GM10266 (cell line): ENCODE data around the gene DTL.
"Not testable (repeated sequence)": the region's sequence is repeated elsewhere in the genome, so short reads cannot be mapped to it uniquely, and the experiment has no call there.

Experiments used
- DNase-seq: peaks from one replicate; pipeline ENCODE4 v3.0.0; 2012; ENCODE audit errors: extremely low spot score
- TF ChIP-seq, protein P1 (sequence below): IDR thresholded peaks from 2 replicates; pipeline ENCODE4 v1.5.1; 2012; ENCODE audit warnings: mild to moderate bottlenecking, low read depth; ENCODE audit not compliant: control insufficient read depth, insufficient read depth; ENCODE audit errors: missing control alignments

DTL gene, protein sequence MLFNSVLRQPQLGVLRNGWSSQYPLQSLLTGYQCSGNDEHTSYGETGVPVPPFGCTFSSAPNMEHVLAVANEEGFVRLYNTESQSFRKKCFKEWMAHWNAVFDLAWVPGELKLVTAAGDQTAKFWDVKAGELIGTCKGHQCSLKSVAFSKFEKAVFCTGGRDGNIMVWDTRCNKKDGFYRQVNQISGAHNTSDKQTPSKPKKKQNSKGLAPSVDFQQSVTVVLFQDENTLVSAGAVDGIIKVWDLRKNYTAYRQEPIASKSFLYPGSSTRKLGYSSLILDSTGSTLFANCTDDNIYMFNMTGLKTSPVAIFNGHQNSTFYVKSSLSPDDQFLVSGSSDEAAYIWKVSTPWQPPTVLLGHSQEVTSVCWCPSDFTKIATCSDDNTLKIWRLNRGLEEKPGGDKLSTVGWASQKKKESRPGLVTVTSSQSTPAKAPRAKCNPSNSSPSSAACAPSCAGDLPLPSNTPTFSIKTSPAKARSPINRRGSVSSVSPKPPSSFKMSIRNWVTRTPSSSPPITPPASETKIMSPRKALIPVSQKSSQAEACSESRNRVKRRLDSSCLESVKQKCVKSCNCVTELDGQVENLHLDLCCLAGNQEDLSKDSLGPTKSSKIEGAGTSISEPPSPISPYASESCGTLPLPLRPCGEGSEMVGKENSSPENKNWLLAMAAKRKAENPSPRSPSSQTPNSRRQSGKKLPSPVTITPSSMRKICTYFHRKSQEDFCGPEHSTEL

DNA sequence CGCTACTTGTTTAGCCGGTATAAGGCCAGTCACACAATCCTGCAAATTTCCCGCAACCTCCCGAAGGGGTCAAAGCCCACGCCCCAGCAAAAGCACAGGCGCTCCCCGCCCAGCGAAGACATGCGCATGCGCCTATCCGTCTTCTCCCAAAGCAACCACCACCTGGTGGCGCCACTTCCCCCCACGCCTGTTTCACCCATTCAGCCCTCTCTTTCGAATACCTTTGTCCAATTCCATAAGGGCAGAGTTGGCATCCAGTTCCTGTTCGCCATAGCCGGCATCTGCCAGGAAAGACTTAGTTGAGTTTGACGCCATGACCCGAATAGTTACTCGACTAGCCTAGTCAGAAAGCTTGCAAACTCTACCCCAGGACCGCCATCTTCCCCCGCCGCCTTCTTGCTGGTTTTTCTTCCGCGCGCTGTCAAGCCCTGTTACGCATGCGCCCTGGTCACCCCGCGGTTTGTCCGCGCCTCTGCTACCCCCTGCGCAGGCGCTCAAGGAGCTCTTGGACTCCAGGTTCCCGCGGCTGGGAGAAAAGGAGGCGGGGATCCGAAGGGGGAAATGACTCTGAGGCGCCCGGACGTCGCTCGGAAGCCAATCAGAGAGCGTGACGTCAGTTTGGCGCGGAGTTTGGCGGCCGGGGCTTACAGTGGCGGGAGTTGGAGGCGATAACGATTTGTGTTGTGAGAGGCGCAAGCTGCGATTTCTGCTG, at the start of gene DTL, which contains the start of gene INTS7:
Gene DTL (plus strand): TSS at position 626 of the 712 bp plus-strand sequence. CDS start 143 bp downstream, outside the sequence.
Gene INTS7 (minus strand): TSS at position 435 of the 712 bp plus-strand sequence. CDS start 120 bp downstream, at position 315.
- TF ChIP-seq, protein P1, sequence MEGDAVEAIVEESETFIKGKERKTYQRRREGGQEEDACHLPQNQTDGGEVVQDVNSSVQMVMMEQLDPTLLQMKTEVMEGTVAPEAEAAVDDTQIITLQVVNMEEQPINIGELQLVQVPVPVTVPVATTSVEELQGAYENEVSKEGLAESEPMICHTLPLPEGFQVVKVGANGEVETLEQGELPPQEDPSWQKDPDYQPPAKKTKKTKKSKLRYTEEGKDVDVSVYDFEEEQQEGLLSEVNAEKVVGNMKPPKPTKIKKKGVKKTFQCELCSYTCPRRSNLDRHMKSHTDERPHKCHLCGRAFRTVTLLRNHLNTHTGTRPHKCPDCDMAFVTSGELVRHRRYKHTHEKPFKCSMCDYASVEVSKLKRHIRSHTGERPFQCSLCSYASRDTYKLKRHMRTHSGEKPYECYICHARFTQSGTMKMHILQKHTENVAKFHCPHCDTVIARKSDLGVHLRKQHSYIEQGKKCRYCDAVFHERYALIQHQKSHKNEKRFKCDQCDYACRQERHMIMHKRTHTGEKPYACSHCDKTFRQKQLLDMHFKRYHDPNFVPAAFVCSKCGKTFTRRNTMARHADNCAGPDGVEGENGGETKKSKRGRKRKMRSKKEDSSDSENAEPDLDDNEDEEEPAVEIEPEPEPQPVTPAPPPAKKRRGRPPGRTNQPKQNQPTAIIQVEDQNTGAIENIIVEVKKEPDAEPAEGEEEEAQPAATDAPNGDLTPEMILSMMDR, result peak; percentile 74
- peak; percentile 94 for DNase-seq

DNA sequence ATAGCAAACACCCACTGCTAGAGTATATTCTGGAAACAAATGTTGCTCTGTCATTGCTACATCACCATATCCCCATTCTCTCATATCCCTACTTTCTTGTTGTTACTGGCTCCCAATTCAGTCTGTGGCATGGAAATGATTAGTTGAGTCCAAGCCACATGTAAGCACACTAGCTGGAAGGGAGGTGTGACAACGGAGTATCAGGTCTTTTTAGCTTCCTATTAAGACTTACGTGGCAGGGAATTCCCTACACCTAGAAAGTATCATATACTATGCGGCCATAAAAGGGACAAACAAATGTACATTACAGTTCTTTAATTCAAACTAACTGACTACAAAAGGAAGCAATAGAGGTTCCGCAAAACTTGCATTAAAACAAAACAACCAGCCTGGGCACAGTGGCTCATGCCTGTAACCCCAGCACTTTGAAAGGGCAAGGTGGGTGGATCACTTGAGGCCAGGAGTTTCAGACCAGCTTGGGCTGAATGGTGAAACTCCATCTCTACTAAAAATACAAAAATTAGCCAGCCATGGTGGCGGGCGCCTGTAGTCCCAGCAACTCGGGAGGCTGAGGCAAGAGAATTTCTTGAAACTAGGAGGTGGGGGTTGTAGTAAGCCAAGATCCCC, 48.8 kb upstream of the DTL start:
- TF ChIP-seq, protein P1, result no peak
- DNase-seq, result no peak

DNA sequence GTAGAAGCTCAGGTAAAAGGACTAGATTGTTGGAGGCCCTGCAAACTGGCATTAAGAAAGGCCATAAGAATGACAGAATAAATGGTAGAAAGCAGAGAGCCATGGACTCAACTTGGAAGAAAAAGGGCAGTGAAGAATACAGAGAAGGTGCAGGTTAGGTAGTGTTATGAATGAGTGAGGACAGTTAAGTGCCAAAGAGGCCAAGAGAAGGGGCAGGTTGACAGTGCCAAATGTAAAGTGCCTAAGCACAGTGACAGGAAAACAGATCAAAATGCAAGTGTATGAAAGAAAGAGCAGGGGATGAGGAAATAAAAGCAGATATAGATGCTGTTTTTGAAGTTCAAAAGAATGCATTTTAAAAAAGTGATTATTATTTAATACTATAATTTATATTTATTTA, 43.9 kb upstream of the DTL start:
- DNase-seq, result no peak
- TF ChIP-seq, protein P1, result no peak

DNA sequence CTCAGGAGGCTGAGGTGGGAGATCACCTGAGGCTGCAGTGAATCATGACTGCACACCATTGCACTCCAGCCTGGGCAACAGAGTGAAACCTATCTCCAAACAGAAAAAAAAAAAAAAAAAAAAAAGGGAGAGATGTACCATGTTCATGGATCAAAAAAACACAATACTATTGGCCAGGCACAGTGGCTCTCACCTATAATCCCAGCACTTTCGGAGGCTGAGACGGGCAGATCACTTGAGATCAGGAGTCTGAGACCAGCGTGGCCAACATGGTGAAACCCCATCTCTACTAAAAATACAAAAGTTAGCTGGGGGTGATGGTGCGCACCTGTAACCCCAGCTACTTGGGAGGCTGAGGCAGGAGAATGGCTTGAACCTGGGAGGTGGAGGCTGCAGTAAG, 38.1 kb upstream of the DTL start:
- DNase-seq, result not testable (repeated sequence)

DNA sequence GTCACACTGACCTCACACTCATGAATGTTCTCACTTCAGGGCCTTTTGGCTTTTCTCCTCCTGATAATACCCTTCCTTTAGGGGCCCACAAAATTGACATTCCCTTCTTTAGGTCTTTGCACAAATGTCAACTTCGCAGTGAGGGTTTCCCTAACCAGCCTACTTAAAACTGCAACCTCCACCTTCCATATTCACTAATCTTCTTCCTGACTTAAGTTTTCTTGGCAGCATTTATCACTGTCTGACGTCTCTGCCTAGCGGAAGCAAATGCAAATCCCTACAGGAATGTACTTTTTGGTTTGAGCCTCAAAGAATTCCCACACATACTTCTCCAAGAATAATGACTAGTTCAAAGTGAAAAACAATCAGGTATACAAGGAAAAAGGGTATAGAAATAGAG, 33.0 kb upstream of the DTL start:
- TF ChIP-seq, protein P1, result no peak
- no peak for DNase-seq

DNA sequence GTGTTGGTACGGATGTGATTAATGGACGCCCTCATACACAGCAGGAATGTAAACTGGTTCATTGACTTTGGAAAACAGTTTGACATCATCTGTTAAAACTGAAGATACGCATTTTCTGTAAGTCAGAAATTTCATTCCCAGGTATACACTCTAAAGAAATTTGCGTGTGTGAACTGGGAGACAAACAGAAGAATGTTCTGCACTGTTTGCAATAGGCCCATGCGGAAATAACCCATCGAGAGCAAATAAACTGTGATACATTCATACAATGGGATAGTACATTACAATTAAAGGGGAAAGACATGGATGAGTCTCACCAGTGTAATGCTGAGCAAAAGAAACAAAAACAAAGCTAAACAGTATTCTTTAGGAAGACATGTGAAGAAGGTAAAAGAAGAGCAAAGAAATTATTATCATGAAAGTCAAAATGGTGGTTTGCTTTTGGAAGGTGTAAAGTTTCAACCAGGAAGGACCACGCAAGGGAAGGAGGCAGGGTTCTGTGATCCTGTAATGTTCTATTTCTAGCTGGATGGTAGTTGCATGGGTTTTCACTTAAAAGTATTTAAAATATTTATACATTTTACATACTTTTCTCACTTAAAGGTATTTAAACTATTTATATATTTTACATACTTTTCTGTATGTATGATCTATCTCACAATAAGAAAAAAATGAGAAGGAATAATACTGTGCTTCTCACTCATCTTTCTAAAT, 30.5 kb upstream of the DTL start:
- DNase-seq, result no peak
- TF ChIP-seq, protein P1, result no peak
